H1 (cell line): ENCODE measurements around the gene ZCCHC3. TPM values are rescaled to one million over a fixed set of nuclear protein-coding genes. Genes with fewer than 3 reads are reported as not detected.

ENCODE experiments used
- CTCF ChIA-PET: fragments of 300-600 bp; sonication (Branson Sonifier 250); formaldehyde crosslinking; loops from one replicate; lab custom pipeline; 2021; ENCODE audit not compliant: partially characterized antibody; lab: Charles Lee
- POLR2A ChIA-PET: fragments of 300-600 bp; sonication (Branson Sonifier 250); formaldehyde crosslinking; loops from one replicate; lab custom pipeline; 2021; ENCODE audit warnings: inconsistent platforms; ENCODE audit not compliant: partially characterized antibody; lab: Charles Lee
- DNase-seq, 2 experiments: peaks; one replicate each; pipeline versions ENCODE4 v3.0.0 to v3.0.0-alpha.2; 2010 to 2022; ENCODE audit warnings: low spot score in 2 of 2, low read depth in 1 of 2, mixed read lengths in 1 of 2
- FAIRE-seq: peaks from 2 replicates; lab custom pipeline; 2011; peaks lifted over from hg19 to GRCh38; lab: Jason Lieb, UNC
- H2AFZ ChIP-seq: 2 replicates; pipeline ENCODE4 v1.8.1; 2012; ENCODE audit warnings: low read length, inconsistent platforms
- H2AK5ac ChIP-seq: 2 replicates; pipeline ENCODE4 v1.6.1; 2013; ENCODE audit warnings: low read depth, low read length
- H2BK120ac ChIP-seq: replicated peaks from 2 replicates; pipeline ENCODE3; 2013; ENCODE audit warnings: low read depth, low read length, inconsistent platforms
- H2BK12ac ChIP-seq: 2 replicates; pipeline ENCODE4 v1.6.1; 2013; ENCODE audit warnings: low read depth, low read length
- H2BK15ac ChIP-seq: 2 replicates; pipeline ENCODE4 v1.6.1; 2013; ENCODE audit warnings: low read length
- H2BK20ac ChIP-seq: 2 replicates; pipeline ENCODE4 v1.6.1; 2013; ENCODE audit warnings: low read length
- H2BK5ac ChIP-seq: 2 replicates; pipeline ENCODE4 v1.6.1; 2013; ENCODE audit warnings: low read depth, low read length
- H3K14ac ChIP-seq: 2 replicates; pipeline ENCODE4 v1.6.1; 2013; ENCODE audit warnings: inconsistent platforms; ENCODE audit not compliant: insufficient read length
- H3K18ac ChIP-seq: 2 replicates; pipeline ENCODE4 v1.6.1; 2013; ENCODE audit warnings: low read length; ENCODE audit errors: extremely low read depth
- H3K23ac ChIP-seq: 2 replicates; pipeline ENCODE4 v1.6.1; 2013; ENCODE audit warnings: inconsistent platforms; ENCODE audit not compliant: insufficient read length
- H3K23me2 ChIP-seq: 2 replicates; pipeline ENCODE4 v1.6.1; 2013; ENCODE audit warnings: low read depth, low read length
- H3K27ac ChIP-seq: 2 replicates; pipeline ENCODE4 v1.6.1; 2011; ENCODE audit warnings: low read depth, low read length, inconsistent platforms
- H3K27me3 ChIP-seq, 4 experiments: replicated peaks in 1 of 4; 1 replicate in 1 of 4; 2 replicates in 3 of 4; pipeline versions ENCODE4 v1.6.1 to v1.8.1; 2011 to 2013; ENCODE audit warnings: low read length in 3 of 4, mild to moderate bottlenecking in 3 of 4, inconsistent platforms in 2 of 4, mixed read lengths in 2 of 4, moderate library complexity in 1 of 4; ENCODE audit not compliant: control insufficient read depth in 3 of 4, insufficient read depth in 3 of 4; ENCODE audit errors: extremely low read depth in 1 of 4
- H3K36me3 ChIP-seq, 4 experiments: 2 replicates each; pipeline versions ENCODE4 v1.6.1 to v1.8.1; 2011 to 2013; ENCODE audit warnings: mild to moderate bottlenecking in 4 of 4, low read length in 3 of 4, moderate library complexity in 2 of 4, control low read depth in 1 of 4, inconsistent platforms in 1 of 4; ENCODE audit not compliant: insufficient read depth in 4 of 4, control insufficient read depth in 2 of 4
- H3K4ac ChIP-seq: replicated peaks from 2 replicates; pipeline ENCODE3; 2013; ENCODE audit warnings: low read length, low read depth, mixed read lengths, inconsistent platforms; ENCODE audit not compliant: insufficient read length
- H3K4me1 ChIP-seq, 4 experiments: replicated peaks in 1 of 4; 1 replicate in 1 of 4; 2 replicates in 3 of 4; pipeline versions ENCODE4 v1.6.1 to v1.8.1; 2011 to 2013; ENCODE audit warnings: low read length in 3 of 4, inconsistent platforms in 2 of 4, mixed read lengths in 1 of 4; ENCODE audit not compliant: insufficient read depth in 4 of 4, control insufficient read depth in 3 of 4
- H3K4me2 ChIP-seq, 2 experiments: 2 replicates each; pipeline versions ENCODE4 v1.6.1 to v1.8.1; 2011 to 2013; ENCODE audit warnings: low read depth in 2 of 2, low read length in 2 of 2, control low read depth in 1 of 2, inconsistent platforms in 1 of 2, mild to moderate bottlenecking in 1 of 2; ENCODE audit not compliant: insufficient read depth in 1 of 2
- H3K4me3 ChIP-seq, 4 experiments: fragments of 200-600, 300-600 bp in 1 of 4; sonication (generic), shearing (Covaris generic), sonication (Bioruptor Twin) in 1 of 4; 2 replicates each; pipeline versions ENCODE4 v1.5.1 to v1.8.1; 2011 to 2016; ENCODE audit warnings: low read length in 4 of 4, low read depth in 3 of 4, control low read depth in 2 of 4, inconsistent platforms in 2 of 4, mild to moderate bottlenecking in 2 of 4, mixed read lengths in 1 of 4, moderate library complexity in 1 of 4; ENCODE audit not compliant: insufficient read depth in 2 of 4; ENCODE audit errors: extremely low read depth in 1 of 4
- H3K56ac ChIP-seq: replicated peaks from 2 replicates; pipeline ENCODE3; 2013; ENCODE audit warnings: low read depth, mild to moderate bottlenecking, mixed read lengths, low read length, inconsistent platforms; ENCODE audit not compliant: insufficient read length
- H3K79me1 ChIP-seq: 2 replicates; pipeline ENCODE4 v1.6.1; 2013; ENCODE audit warnings: low read depth, low read length, control low read depth
- H3K79me2 ChIP-seq, 2 experiments: 2 replicates each; pipeline versions ENCODE4 v1.6.1 to v1.8.1; 2012 to 2013; ENCODE audit warnings: low read length in 2 of 2, mild to moderate bottlenecking in 2 of 2, inconsistent platforms in 1 of 2; ENCODE audit not compliant: insufficient read depth in 2 of 2, control insufficient read depth in 1 of 2
- H3K9ac ChIP-seq, 4 experiments: replicated peaks in 1 of 4; 1 replicate in 1 of 4; 2 replicates in 3 of 4; pipeline versions ENCODE4 v1.6.1 to v1.8.1; 2011 to 2013; ENCODE audit warnings: low read depth in 3 of 4, low read length in 3 of 4, control low read depth in 2 of 4, mild to moderate bottlenecking in 2 of 4, moderate library complexity in 2 of 4, inconsistent platforms in 1 of 4; ENCODE audit errors: extremely low read depth in 1 of 4
- H3K9me3 ChIP-seq, 2 experiments: 2 replicates each; pipeline versions ENCODE4 v1.6.1 to v1.8.1; 2012 to 2013; ENCODE audit warnings: mild to moderate bottlenecking in 2 of 2, moderate library complexity in 2 of 2, control low read depth in 1 of 2, inconsistent platforms in 1 of 2, low read depth in 1 of 2, low read length in 1 of 2, mixed read lengths in 1 of 2; ENCODE audit not compliant: insufficient read depth in 2 of 2
- H4K20me1 ChIP-seq, 2 experiments: replicated peaks in 1 of 2; 2 replicates each; pipeline versions ENCODE3 to v1.8.1; 2011 to 2013; ENCODE audit warnings: inconsistent platforms in 2 of 2, low read length in 2 of 2, mild to moderate bottlenecking in 1 of 2; ENCODE audit not compliant: insufficient read depth in 2 of 2, control insufficient read depth in 1 of 2
- H4K5ac ChIP-seq: 2 replicates; pipeline ENCODE4 v1.6.1; 2013; ENCODE audit warnings: low read length, low read depth, mixed read lengths, inconsistent platforms; ENCODE audit not compliant: insufficient read length
- H4K8ac ChIP-seq: 2 replicates; pipeline ENCODE4 v1.8.0; 2013; ENCODE audit warnings: mild to moderate bottlenecking, moderate library complexity, low read length, inconsistent platforms; ENCODE audit not compliant: insufficient read depth; ENCODE audit errors: extremely low read depth
- H4K91ac ChIP-seq: replicated peaks from 2 replicates; pipeline ENCODE3; 2013; ENCODE audit warnings: low read length, mixed read lengths, inconsistent platforms; ENCODE audit not compliant: insufficient read length
- ASH2L ChIP-seq: fragments of 200-600, 300-600 bp; sonication (generic); IDR thresholded peaks from one replicate; pipeline ENCODE4 v1.7.1; 2017; ENCODE audit warnings: low read length
- CBX5 ChIP-seq: fragments of 300-800, 300-1000 bp; sonication (generic); IDR thresholded peaks from 2 replicates; pipeline ENCODE4 v1.7.1; 2016; ENCODE audit warnings: antibody characterized with exemption, low read length, low read depth
- JUND ChIP-seq: IDR thresholded peaks from 2 replicates; pipeline ENCODE4 v1.6.1; 2011; ENCODE audit warnings: mild to moderate bottlenecking, improper control_type of control experiment, low read length
- KDM4A ChIP-seq: IDR thresholded peaks from one replicate; pipeline ENCODE4 v1.7.1; 2012; ENCODE audit warnings: low read depth, mild to moderate bottlenecking, moderate library complexity, low read length, inconsistent platforms; ENCODE audit not compliant: severe bottlenecking
- KDM5A ChIP-seq: fragments of 200-600 bp; IDR thresholded peaks from 2 replicates; pipeline ENCODE4 v1.7.1; 2012; ENCODE audit warnings: mild to moderate bottlenecking, low read length, inconsistent platforms, mixed read lengths
- NANOG ChIP-seq: IDR thresholded peaks from 2 replicates; pipeline ENCODE4 v1.6.1; 2011; ENCODE audit warnings: low read length, low read depth, mild to moderate bottlenecking, inconsistent platforms; ENCODE audit not compliant: insufficient read depth, poor library complexity, severe bottlenecking
- POU5F1 ChIP-seq: IDR thresholded peaks from 2 replicates; pipeline ENCODE4 v1.6.1; 2011; ENCODE audit warnings: low read depth, mild to moderate bottlenecking, low read length, moderate library complexity
- RAD21 ChIP-seq, 2 experiments: IDR thresholded peaks in 1 of 2; conservative IDR thresholded peaks in 1 of 2; 2 replicates each; pipeline ENCODE4 v1.6.1; 2011; ENCODE audit warnings: low read depth in 2 of 2, low read length in 2 of 2, improper control_type of control experiment in 1 of 2, inconsistent platforms in 1 of 2, mild to moderate bottlenecking in 1 of 2, moderate library complexity in 1 of 2
- RNF2 ChIP-seq: fragments of 200-900, 300-1000 bp; sonication (generic); IDR thresholded peaks from 2 replicates; pipeline ENCODE4 v1.7.1; 2016; ENCODE audit warnings: borderline replicate concordance, low read depth, mild to moderate bottlenecking, antibody characterized with exemption, low read length; ENCODE audit not compliant: poor library complexity, severe bottlenecking; ENCODE audit errors: missing control alignments
- USF2 ChIP-seq: IDR thresholded peaks from 2 replicates; pipeline ENCODE4 v1.6.1; 2011; ENCODE audit warnings: low read length, improper control_type of control experiment
- whole genome bisulfite sequencing, 2 experiments: shearing (Covaris generic) in 1 of 2; methylation state at CpG; one replicate each; pipeline versions ENCODE4 v1.1.6 to v1.1.7; 2013 to 2015; ENCODE audit warnings: low lambda C conversion rate in 2 of 2, mixed read lengths in 2 of 2, inconsistent platforms in 1 of 2, low coverage in 1 of 2, missing lambda C conversion rate in 1 of 2; ENCODE audit not compliant: insufficient replicate concordance in 2 of 2, insufficient coverage in 1 of 2, insufficient read length in 1 of 2; ENCODE audit errors: extremely low coverage in 1 of 2, missing lambda C conversion rate in 1 of 2; 5-methylcytosine and 5-hydroxymethylcytosine counted together
- polyA plus RNA-seq, 7 experiments: library from polyadenylated mRNA; depleted of rRNA in 3 of 7; stranded (reverse) in 5 of 7; unstranded in 2 of 7; fragments of >200 nt in 5 of 7; fragments of 200-250 nt in 2 of 7; gene quantifications; 1 replicate in 5 of 7; 2 replicates in 1 of 7; 4 replicates in 1 of 7; pipeline versions ENCODE4 v1.2.1 to v1.2.3, GENCODE V29; 2011 to 2013; ENCODE audit warnings: missing spikeins in 2 of 7, mixed read lengths in 2 of 7
- total RNA-seq: library from RNA; stranded (reverse); fragmentation: NEBNext Ultra II Directional; extraction: Animal tissue kit (Norgen Biotek cat#: 25700); gene quantifications from 2 replicates; pipeline ENCODE4 v1.2.1, GENCODE V29; 2021

The ZCCHC3 gene
- total and polyA plus RNA-seq, 2 of the 8 experiments (the other 6 are each of a cell fraction or from before 2014, with no cell fraction given) = 33.7 to 52.4 TPM

- CTCF ChIA-PET = interaction anchor here (2.9 kb wide), 1 partner anchor 11 kb away, joined by 9 read pairs; no protein-coding TSS in a partner anchor
- Histone ChIP-seq H3K4me1 (peaks cover 0 to 5% (median 4%) of the 10 kb centered on the region in 4 experiments; a peak in 5 of 7 replicates), H2BK15ac (no peak overlapping the region), H3K79me2 (peaks cover 0 to 4% of the 10 kb centered on the region in 2 experiments; a peak in 1 of 4 replicates), H2AK5ac (no peak overlapping the region), H3K18ac (no peak overlapping the region), H2BK120ac (no peak overlapping the region), H2BK20ac (no peak overlapping the region), H3K36me3 (no peaks in the 10 kb centered on the region), H3K56ac (no peak overlapping the region), H2AFZ (no peak overlapping the region), H4K91ac (no peak overlapping the region), H3K23me2 (peaks cover 5% of the 10 kb centered on the region), H3K79me1 (no peaks in the 10 kb centered on the region), H4K8ac (no peak overlapping the region), H3K9me3 (no peaks in the 10 kb centered on the region), H3K4me2 (peak overlapping the region; percentile 72 to 78; a peak in 3 of 4 replicates), H4K20me1 (no peaks in the 10 kb centered on the region), H3K14ac (no peak overlapping the region), H3K9ac (no peak overlapping the region), H4K5ac (no peak overlapping the region), H3K27me3 (0 out of 7 replicates have a peak, but pooled peaks cover 0 to 2% (median 0%) of the 10 kb centered on the region in 4 experiments), H3K27ac (no peak overlapping the region), H3K4me3 (peak overlapping the region in 3 of 4 experiments; percentile 74 to 85 (median 82); a peak in 4 of 8 replicates), H3K4ac (no peak overlapping the region), H2BK5ac (no peak overlapping the region), H2BK12ac (no peak overlapping the region), H3K23ac (no peak overlapping the region)
- POLR2A ChIA-PET = interaction anchor here (0.6 to 1.7 kb wide), 6 partner anchors 8 to 77 kb away, joined by 3 to 5 read pairs (median 4); partner anchors contain the start of gene SOX12
- no peak for DNase-seq
- 86% methylated on average over 3 of the region's 3 CpGs; no CpG with 5 or more reads in 1 of the 2 experiments for WGBS, 2 experiments
- FAIRE-seq = no peak
- TF ChIP-seq POU5F1 (no peak), RNF2 (no peak), USF2 (peak; percentile 50; the same call in 1 of the 2 replicates), CBX5 (no peak), KDM4A (no peak), NANOG (no peak), JUND (no peak), RAD21 (IDR thresholded peaks at IDR 0.05 in 1 of 2, conservative IDR thresholded peaks at IDR 0.05 in 1 of 2; ENCODE audit: low read depth in 2 of 2, low read length in 2 of 2) (no peak), KDM5A (no peak), ASH2L (no peak)
Measured at GRCh38 chr20:288956-289692, 8.2 kb upstream of the ZCCHC3 start.
